ENCODE results near the gene TNIK. TPM values are rescaled to one million over a fixed set of nuclear protein-coding genes. Genes with fewer than 3 reads are reported as not detected.
"Not testable (repeated sequence)": the region's sequence is repeated elsewhere in the genome, so short reads cannot be mapped to it uniquely, and the experiment has no call there.

Gene TNIK
- total RNA-seq, 1 experiment from 2014 or later = not detected

DNA sequence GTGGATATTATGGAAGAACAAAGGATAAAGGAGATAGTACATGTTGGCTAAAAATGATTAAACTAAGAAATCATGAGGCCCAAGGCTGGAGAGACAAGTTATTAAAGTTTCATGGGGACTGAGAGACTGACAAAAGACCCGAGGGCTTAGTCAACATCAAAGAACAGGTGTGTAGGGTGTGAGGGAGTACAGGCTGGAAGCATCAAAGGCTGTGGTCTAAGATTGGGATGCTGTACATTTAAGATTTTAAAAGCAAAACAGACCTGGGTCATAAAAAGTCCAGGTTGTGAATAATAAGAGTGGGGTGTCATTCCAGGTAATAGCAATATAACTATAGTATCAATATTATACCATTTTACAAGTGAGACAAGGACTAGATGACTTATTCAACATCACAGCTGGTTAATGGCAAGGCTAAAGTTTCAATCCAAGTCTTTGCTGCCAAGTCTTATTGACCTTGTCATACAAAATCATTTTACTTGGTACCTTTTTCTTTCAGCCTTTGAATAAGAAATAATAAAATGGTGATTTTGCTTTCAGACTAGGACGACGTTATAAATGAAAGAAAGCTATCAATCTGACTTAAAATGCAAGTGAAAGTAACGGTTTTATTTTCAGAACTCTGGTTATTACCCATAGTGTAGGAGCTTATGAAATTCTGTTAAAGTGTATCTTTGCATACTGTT is 211.6 kb downstream of the TNIK start:
- no peak overlapping the region for H3K4me3 ChIP-seq (ENCODE audit: low read length)
- H3K9me2 ChIP-seq (replicated peaks; ENCODE audit: insufficient read depth, low read length) = no peaks in the 10 kb centered on the region
- H3K79me2 ChIP-seq (ENCODE audit: low read length) = no peaks in the 10 kb centered on the region
- H3K27me3 ChIP-seq (ENCODE audit: low read length) = 0 out of 2 replicates have a peak, but pooled peaks cover 5% of the 10 kb centered on the region
- H3K4me1 ChIP-seq (ENCODE audit: low read length) = no peaks in the 10 kb centered on the region
- no peak overlapping the region for H3K4me2 ChIP-seq (ENCODE audit: low read depth, low read length, poor library complexity, severe bottlenecking)
- H3K9ac ChIP-seq (ENCODE audit: low read length) = no peak overlapping the region
- no peaks in the 10 kb centered on the region for H4K20me1 ChIP-seq (ENCODE audit: insufficient read depth, low read depth, low read length)
- no peak overlapping the region for H2AFZ ChIP-seq (ENCODE audit: low read length)
- no peak overlapping the region for H3K27ac ChIP-seq (ENCODE audit: low read length)
- DNase-seq = no peak
- H3K36me3 ChIP-seq (ENCODE audit: insufficient read depth, low read length) = no peaks in the 10 kb centered on the region
- no peaks in the 10 kb centered on the region for H3K9me3 ChIP-seq (ENCODE audit: low read length)

DNA sequence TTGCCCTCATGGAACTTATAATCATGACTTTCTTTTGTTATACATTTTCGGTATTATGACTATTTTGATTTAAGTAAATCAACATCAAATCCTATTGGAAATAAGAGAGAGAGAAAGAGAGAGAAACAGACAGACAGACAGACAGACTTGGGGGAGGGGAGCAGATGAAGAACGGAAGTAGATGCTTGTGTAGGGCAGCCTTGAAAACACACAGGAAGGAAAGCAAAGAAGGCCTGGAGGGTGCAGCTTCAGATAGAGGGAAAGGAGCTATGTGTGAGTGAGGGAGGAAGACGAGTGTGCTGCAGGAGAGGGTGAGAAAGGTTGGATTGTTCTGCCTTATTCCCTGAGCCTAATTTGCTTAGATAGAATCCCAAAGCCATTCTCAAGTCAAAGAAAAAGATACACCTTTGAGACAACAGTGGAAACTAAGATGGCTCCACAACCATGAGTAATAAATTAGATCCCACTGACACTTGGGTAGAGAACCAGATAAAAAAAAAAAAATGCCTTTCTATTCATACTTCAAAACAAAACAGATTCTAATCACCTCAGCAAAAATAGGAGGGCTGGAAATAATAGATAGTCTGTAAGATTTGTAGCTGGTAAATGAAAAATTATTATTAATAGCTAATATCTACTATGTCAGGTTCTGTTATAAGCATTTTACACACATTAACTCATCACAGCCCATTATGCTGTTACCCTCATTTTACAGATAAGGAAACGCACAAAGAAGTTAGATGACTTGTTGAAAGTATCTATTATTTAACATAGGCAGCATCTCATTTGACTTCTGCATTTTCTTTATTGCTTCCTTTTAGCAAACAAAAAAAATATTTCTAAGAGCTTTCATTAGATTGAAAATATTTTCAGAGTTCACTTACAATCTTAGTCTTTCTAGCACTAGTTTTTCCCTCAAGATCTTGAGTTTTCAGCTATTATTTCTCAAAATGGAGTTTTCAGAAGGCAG is 214.1 kb downstream of the TNIK start:
- Histone ChIP-seq H4K20me1 (ENCODE audit: insufficient read depth, low read depth, low read length) (no peaks in the 10 kb centered on the region), H3K27ac (ENCODE audit: low read length) (no peak overlapping the region), H3K36me3 (ENCODE audit: insufficient read depth, low read length) (no peaks in the 10 kb centered on the region), H3K27me3 (ENCODE audit: low read length) (0 out of 2 replicates have a peak, but pooled peaks cover 3% of the 10 kb centered on the region), H3K9me2 (replicated peaks; ENCODE audit: insufficient read depth, low read length) (no peaks in the 10 kb centered on the region), H2AFZ (ENCODE audit: low read length) (no peak overlapping the region), H3K4me1 (ENCODE audit: low read length) (no peaks in the 10 kb centered on the region), H3K4me3 (ENCODE audit: low read length) (no peak overlapping the region), H3K79me2 (ENCODE audit: low read length) (no peaks in the 10 kb centered on the region), H3K4me2 (ENCODE audit: low read depth, low read length, poor library complexity, severe bottlenecking) (no peak overlapping the region), H3K9me3 (ENCODE audit: low read length) (no peaks in the 10 kb centered on the region), H3K9ac (ENCODE audit: low read length) (no peak overlapping the region)
- DNase-seq = no peak

DNA sequence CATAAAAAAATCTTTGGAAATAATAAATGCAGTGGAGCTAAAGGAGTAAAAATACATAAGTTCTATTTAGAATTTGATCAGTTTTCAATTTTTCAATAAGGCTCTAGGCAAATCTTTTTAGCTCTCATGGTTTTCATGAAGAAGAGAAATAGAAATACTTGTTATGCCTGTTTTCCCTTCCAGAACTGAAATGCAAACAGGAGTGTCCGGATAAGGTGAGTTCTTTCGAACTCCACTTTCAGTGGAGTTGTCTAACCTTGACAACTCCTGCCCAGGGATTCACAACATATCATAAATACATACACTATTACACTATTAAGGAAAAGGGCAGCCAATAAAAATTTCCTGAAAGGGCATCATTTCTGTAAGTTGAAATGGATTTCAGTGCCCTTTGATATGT is 217.3 kb downstream of the TNIK start:
- Histone ChIP-seq H3K9me2 (replicated peaks; ENCODE audit: insufficient read depth, low read length) (no peaks in the 10 kb centered on the region), H3K4me2 (ENCODE audit: low read depth, low read length, poor library complexity, severe bottlenecking) (no peak overlapping the region), H2AFZ (ENCODE audit: low read length) (no peak overlapping the region), H3K4me1 (ENCODE audit: low read length) (no peaks in the 10 kb centered on the region), H3K27me3 (ENCODE audit: low read length) (0 out of 2 replicates have a peak, but pooled peaks cover 3% of the 10 kb centered on the region), H3K79me2 (ENCODE audit: low read length) (no peaks in the 10 kb centered on the region), H3K27ac (ENCODE audit: low read length) (no peak overlapping the region), H3K36me3 (ENCODE audit: insufficient read depth, low read length) (no peaks in the 10 kb centered on the region), H3K4me3 (ENCODE audit: low read length) (no peak overlapping the region), H3K9me3 (ENCODE audit: low read length) (no peaks in the 10 kb centered on the region), H4K20me1 (ENCODE audit: insufficient read depth, low read depth, low read length) (no peaks in the 10 kb centered on the region), H3K9ac (ENCODE audit: low read length) (no peak overlapping the region)
- DNase-seq = no peak

DNA sequence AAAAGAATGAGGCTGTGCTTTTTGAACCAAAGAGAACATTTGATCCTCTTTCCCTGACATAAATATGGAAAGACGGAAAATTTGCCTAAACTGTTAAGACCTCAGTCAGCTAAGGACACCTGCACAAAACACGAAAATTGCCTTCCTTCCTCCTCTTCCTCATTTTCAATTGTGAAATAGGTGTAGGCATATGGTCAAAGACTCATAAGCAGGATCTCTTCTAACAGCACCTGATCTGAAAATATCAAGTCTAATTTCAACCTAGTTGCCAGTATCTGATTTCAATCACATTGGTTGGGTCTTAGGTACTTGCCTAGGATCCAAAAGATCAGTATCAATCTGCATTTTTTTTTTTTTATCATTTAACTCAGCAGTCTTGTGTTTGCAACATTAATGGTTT is 218.0 kb downstream of the TNIK start:
- no peaks in the 10 kb centered on the region for H3K79me2 ChIP-seq (ENCODE audit: low read length)
- no peaks in the 10 kb centered on the region for H4K20me1 ChIP-seq (ENCODE audit: insufficient read depth, low read depth, low read length)
- H3K4me1 ChIP-seq (ENCODE audit: low read length) = no peaks in the 10 kb centered on the region
- H3K9me3 ChIP-seq (ENCODE audit: low read length) = no peaks in the 10 kb centered on the region
- no peak overlapping the region for H3K4me2 ChIP-seq (ENCODE audit: low read depth, low read length, poor library complexity, severe bottlenecking)
- no peak overlapping the region for H3K9ac ChIP-seq (ENCODE audit: low read length)
- no peaks in the 10 kb centered on the region for H3K9me2 ChIP-seq (replicated peaks; ENCODE audit: insufficient read depth, low read length)
- DNase-seq = no peak
- no peak overlapping the region for H3K27ac ChIP-seq (ENCODE audit: low read length)
- H3K27me3 ChIP-seq (ENCODE audit: low read length) = 0 out of 2 replicates have a peak, but pooled peaks cover 3% of the 10 kb centered on the region
- H3K4me3 ChIP-seq (ENCODE audit: low read length) = no peak overlapping the region
- no peak overlapping the region for H2AFZ ChIP-seq (ENCODE audit: low read length)
- no peaks in the 10 kb centered on the region for H3K36me3 ChIP-seq (ENCODE audit: insufficient read depth, low read length)

DNA sequence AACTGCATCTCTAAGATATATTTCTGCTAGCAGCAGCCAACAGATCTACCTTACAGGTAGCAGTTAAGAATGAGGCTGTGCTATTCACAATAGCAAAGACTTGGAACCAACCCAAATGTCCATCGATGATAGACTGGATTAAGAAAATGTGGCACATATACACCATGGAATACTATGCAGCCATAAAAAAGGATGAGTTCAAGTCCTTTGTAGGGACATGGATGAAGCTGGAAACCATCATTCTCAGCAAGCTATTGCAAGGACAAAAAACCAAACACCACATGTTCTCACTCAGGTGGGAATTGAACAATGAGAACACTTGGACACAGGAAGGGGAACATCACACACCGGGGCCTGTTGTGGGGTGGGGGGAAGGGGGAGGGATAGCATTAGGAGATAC is 218.6 kb downstream of the TNIK start:
- not testable (repeated sequence) for H3K27me3 ChIP-seq (ENCODE audit: low read length); DNase-seq; H3K4me2 ChIP-seq (ENCODE audit: low read depth, low read length, poor library complexity, severe bottlenecking); H2AFZ ChIP-seq (ENCODE audit: low read length); H3K36me3 ChIP-seq (ENCODE audit: insufficient read depth, low read length); H3K9me2 ChIP-seq (replicated peaks; ENCODE audit: insufficient read depth, low read length); H3K9ac ChIP-seq (ENCODE audit: low read length); H3K4me1 ChIP-seq (ENCODE audit: low read length); H3K27ac ChIP-seq (ENCODE audit: low read length); H3K4me3 ChIP-seq (ENCODE audit: low read length); H4K20me1 ChIP-seq (ENCODE audit: insufficient read depth, low read depth, low read length); H3K79me2 ChIP-seq (ENCODE audit: low read length); H3K9me3 ChIP-seq (ENCODE audit: low read length)

DNA sequence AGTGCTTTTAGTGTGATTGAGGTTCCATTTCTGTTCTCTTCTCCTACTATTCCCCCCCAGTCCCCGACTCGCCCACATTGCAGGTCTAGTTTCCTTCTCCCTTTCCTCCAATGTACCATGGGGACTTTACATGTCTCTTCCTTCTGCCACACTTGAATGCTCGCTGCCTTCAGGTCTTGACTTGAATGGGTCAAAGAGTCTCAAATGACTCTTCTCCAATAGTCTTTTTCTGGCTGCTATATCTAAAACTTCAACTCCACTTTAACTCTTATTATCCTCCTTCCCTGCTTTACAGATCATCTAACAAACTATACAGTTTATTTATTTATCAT is 219.7 kb downstream of the TNIK start:
- Histone ChIP-seq H3K27ac (ENCODE audit: low read length) (no peak overlapping the region), H3K9me2 (replicated peaks; ENCODE audit: insufficient read depth, low read length) (no peaks in the 10 kb centered on the region), H3K4me2 (ENCODE audit: low read depth, low read length, poor library complexity, severe bottlenecking) (no peak overlapping the region), H3K9me3 (ENCODE audit: low read length) (no peaks in the 10 kb centered on the region), H3K9ac (ENCODE audit: low read length) (no peak overlapping the region), H3K79me2 (ENCODE audit: low read length) (no peaks in the 10 kb centered on the region), H3K4me3 (ENCODE audit: low read length) (no peak overlapping the region), H4K20me1 (ENCODE audit: insufficient read depth, low read depth, low read length) (no peaks in the 10 kb centered on the region), H3K27me3 (ENCODE audit: low read length) (0 out of 2 replicates have a peak, but pooled peaks cover 3% of the 10 kb centered on the region), H3K4me1 (ENCODE audit: low read length) (no peaks in the 10 kb centered on the region), H3K36me3 (ENCODE audit: insufficient read depth, low read length) (no peaks in the 10 kb centered on the region), H2AFZ (ENCODE audit: low read length) (no peak overlapping the region)
- no peak for DNase-seq

DNA sequence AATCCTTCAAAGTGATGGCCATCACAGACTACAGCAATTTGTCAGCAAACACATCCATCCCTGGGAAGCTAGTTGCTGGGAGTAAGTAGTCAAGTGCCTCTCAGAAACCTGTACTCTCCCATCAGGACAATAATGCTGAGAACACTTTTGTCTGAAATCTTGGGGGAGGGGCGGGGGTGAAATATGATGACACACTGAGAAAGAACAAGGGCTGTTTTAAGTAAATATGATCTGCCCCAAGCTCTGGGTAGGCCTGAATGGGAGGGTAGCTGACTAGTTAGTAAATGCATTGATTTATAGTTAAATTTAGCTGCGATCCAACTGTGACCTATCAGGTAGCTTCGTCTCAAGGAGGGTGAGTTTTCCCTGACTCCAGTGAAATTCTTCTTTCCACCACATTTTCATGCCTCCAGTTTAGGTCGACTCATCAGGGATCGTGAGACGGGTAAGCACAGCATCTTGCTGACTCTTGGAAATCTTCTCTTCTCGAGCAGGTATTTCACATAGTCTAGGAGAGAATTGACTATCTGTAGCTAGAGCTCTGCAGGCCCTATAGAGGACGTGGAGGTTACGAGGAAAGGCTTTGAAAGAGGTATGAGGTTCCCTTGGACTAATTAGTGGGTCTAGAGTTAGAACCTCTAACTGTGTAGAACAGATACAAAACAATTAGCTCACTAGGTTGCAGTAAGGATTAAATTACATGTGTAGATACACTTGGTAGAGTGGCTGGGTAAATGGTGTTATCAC is 220.3 kb downstream of the TNIK start:
- H4K20me1 ChIP-seq (ENCODE audit: insufficient read depth, low read depth, low read length) = no peaks in the 10 kb centered on the region
- no peak overlapping the region for H3K4me2 ChIP-seq (ENCODE audit: low read depth, low read length, poor library complexity, severe bottlenecking)
- 0 out of 2 replicates have a peak, but pooled peaks cover under 1% of the 10 kb centered on the region for H3K27me3 ChIP-seq (ENCODE audit: low read length)
- H3K9me3 ChIP-seq (ENCODE audit: low read length) = no peaks in the 10 kb centered on the region
- no peaks in the 10 kb centered on the region for H3K79me2 ChIP-seq (ENCODE audit: low read length)
- no peak overlapping the region for H3K9ac ChIP-seq (ENCODE audit: low read length)
- no peak overlapping the region for H3K27ac ChIP-seq (ENCODE audit: low read length)
- DNase-seq = no peak
- H3K4me1 ChIP-seq (ENCODE audit: low read length) = no peaks in the 10 kb centered on the region
- H2AFZ ChIP-seq (ENCODE audit: low read length) = no peak overlapping the region
- H3K4me3 ChIP-seq (ENCODE audit: low read length) = no peak overlapping the region
- no peaks in the 10 kb centered on the region for H3K36me3 ChIP-seq (ENCODE audit: insufficient read depth, low read length)
- H3K9me2 ChIP-seq (replicated peaks; ENCODE audit: insufficient read depth, low read length) = no peaks in the 10 kb centered on the region

DNA sequence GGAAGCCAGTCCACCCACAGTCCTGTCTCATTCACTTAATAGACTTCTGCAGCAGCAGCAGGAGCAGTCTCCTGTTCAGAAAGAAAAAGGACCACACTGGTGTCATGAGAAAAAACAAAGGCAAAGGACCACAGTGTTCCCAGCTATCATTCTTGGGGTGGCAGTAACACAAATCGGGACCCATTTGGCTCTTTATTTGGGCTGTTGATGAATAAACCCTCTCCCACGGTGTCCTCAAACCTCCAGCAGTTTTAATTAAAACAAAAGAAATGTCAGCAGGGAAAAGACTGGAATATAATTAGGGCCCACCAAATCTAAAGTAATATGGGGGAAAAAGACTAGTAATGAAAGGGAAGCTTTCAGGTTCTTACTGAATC is 223.2 kb downstream of the TNIK start:
- no peak for DNase-seq
- H4K20me1 ChIP-seq (ENCODE audit: insufficient read depth, low read depth, low read length) = no peaks in the 10 kb centered on the region
- H3K4me3 ChIP-seq (ENCODE audit: low read length) = no peak overlapping the region
- no peak overlapping the region for H3K27ac ChIP-seq (ENCODE audit: low read length)
- H3K27me3 ChIP-seq (ENCODE audit: low read length) = no peaks in the 10 kb centered on the region
- H3K9ac ChIP-seq (ENCODE audit: low read length) = no peak overlapping the region
- H3K4me2 ChIP-seq (ENCODE audit: low read depth, low read length, poor library complexity, severe bottlenecking) = no peak overlapping the region
- H3K79me2 ChIP-seq (ENCODE audit: low read length) = no peaks in the 10 kb centered on the region
- H2AFZ ChIP-seq (ENCODE audit: low read length) = no peak overlapping the region
- H3K9me2 ChIP-seq (replicated peaks; ENCODE audit: insufficient read depth, low read length) = no peaks in the 10 kb centered on the region
- H3K4me1 ChIP-seq (ENCODE audit: low read length) = no peaks in the 10 kb centered on the region
- no peaks in the 10 kb centered on the region for H3K9me3 ChIP-seq (ENCODE audit: low read length)
- H3K36me3 ChIP-seq (ENCODE audit: insufficient read depth, low read length) = no peaks in the 10 kb centered on the region
